HepG2 (cell line): ENCODE measurements around the gene SHISA5. TPM values are rescaled to one million over a fixed set of nuclear protein-coding genes. Genes with fewer than 3 reads are reported as not detected.

Source experiments
- ARNT ChIP-seq: fragments of 450-650 bp; IDR thresholded peaks from 2 replicates; pipeline ENCODE4 v1.6.1; 2017
- HNRNPL ChIP-seq: fragments of 200-400 bp; formaldehyde crosslinking; IDR thresholded peaks from 2 replicates; pipeline ENCODE4 v1.6.1; 2017; ENCODE audit warnings: mild to moderate bottlenecking, low read depth, low read length
- NFKB2 ChIP-seq: sonication (generic); formaldehyde crosslinking; IDR thresholded peaks from 2 replicates; pipeline ENCODE4 v1.4.0; 2020; ENCODE audit warnings: missing genetic modification reagents, borderline replicate concordance
- PITX1 ChIP-seq: sonication (generic); formaldehyde crosslinking; IDR thresholded peaks from 2 replicates; pipeline ENCODE4 v1.5.1; 2020; ENCODE audit warnings: mild to moderate bottlenecking, missing genetic modification reagents
- RBFOX2 ChIP-seq: fragments of 200-400 bp; formaldehyde crosslinking; IDR thresholded peaks from 2 replicates; pipeline ENCODE4 v1.6.1; 2017; ENCODE audit warnings: low read depth, mild to moderate bottlenecking, low read length
- THAP11 ChIP-seq: IDR thresholded peaks from 2 replicates; pipeline ENCODE4 v1.6.1; 2016; ENCODE audit warnings: missing biosample characterization, missing genetic modification reagents
- XRCC5 ChIP-seq: fragments of 200-400 bp; formaldehyde crosslinking; optimal IDR thresholded peaks from 2 replicates; pipeline ENCODE3; 2017; ENCODE audit warnings: mild to moderate bottlenecking, low read length
- ZNF160 ChIP-seq: sonication (generic); formaldehyde crosslinking; IDR thresholded peaks from 2 replicates; pipeline ENCODE4 v1.8.0; 2022; ENCODE audit warnings: mild to moderate bottlenecking, inconsistent platforms, missing genetic modification reagents
- ZNF329 ChIP-seq: sonication (generic); formaldehyde crosslinking; IDR thresholded peaks from 2 replicates; pipeline ENCODE4 v1.9.0; 2021; ENCODE audit warnings: low read depth, mild to moderate bottlenecking, missing genetic modification reagents
- ZNF501 ChIP-seq: sonication (generic); formaldehyde crosslinking; IDR thresholded peaks from 2 replicates; pipeline ENCODE4 v1.5.1; 2020; ENCODE audit warnings: mild to moderate bottlenecking, moderate library complexity, missing genetic modification reagents
- ZNF703 ChIP-seq: sonication (generic); formaldehyde crosslinking; IDR thresholded peaks from 2 replicates; pipeline ENCODE4 v1.5.1; 2020; ENCODE audit warnings: missing genetic modification reagents, mild to moderate bottlenecking, moderate library complexity, borderline replicate concordance
- polyA plus RNA-seq, 8 experiments: library from polyadenylated mRNA; depleted of rRNA in 3 of 8; stranded (reverse) in 7 of 8; unstranded in 1 of 8; fragments of >200 nt; fragmentation: Illumina TruSeq in 4 of 8; extraction: Trizol in 4 of 8; gene quantifications; 2 replicates each; pipeline versions ENCODE4 v1.2.1 to v1.2.3, GENCODE V29; 2011 to 2016; ENCODE audit warnings: low read depth in 4 of 8, missing spikeins in 1 of 8, mixed read lengths in 1 of 8; ENCODE audit not compliant: insufficient read depth in 1 of 8
- total RNA-seq, 5 experiments: library from RNA; depleted of rRNA; stranded (reverse); fragments of >200 nt; fragmentation: Illumina TruSeq; extraction: Trizol; gene quantifications; 2 replicates each; pipeline ENCODE4 v1.2.3, GENCODE V29; 2016; ENCODE audit warnings: low read depth in 1 of 5
- TF ChIP-seq, protein P1 (sequence below): sonication (generic); formaldehyde crosslinking; IDR thresholded peaks from 2 replicates; pipeline ENCODE4 v1.4.0; 2020; ENCODE audit warnings: missing genetic modification reagents; ENCODE audit errors: not compliant biosample characterization
- TF ChIP-seq, protein P2 (sequence below): sonication (generic); formaldehyde crosslinking; IDR thresholded peaks from 2 replicates; pipeline ENCODE4 v1.4.0; 2020; ENCODE audit warnings: missing genetic modification reagents, borderline replicate concordance
- TF ChIP-seq, protein P3 (sequence below), 2 experiments: sonication (generic) in 1 of 2; formaldehyde crosslinking in 1 of 2; IDR thresholded peaks; 2 replicates each; pipeline versions ENCODE4 v1.4.0 to v1.6.1; 2018 to 2020; ENCODE audit warnings: missing genetic modification reagents in 2 of 2, borderline replicate concordance in 1 of 2, low read depth in 1 of 2, mild to moderate bottlenecking in 1 of 2, missing biosample characterization in 1 of 2
- TF ChIP-seq, protein P4 (sequence below): sonication (generic); formaldehyde crosslinking; IDR thresholded peaks from 2 replicates; pipeline ENCODE4 v1.8.1; 2023; ENCODE audit warnings: mild to moderate bottlenecking, missing genetic modification reagents
- TF ChIP-seq, protein P5 (sequence below): sonication (generic); formaldehyde crosslinking; IDR thresholded peaks from 2 replicates; pipeline ENCODE4 v1.4.0; 2020; ENCODE audit warnings: missing genetic modification reagents, borderline replicate concordance

Gene SHISA5
- total and polyA plus RNA-seq, 2 of the 13 experiments (the other 11 are each of a cell fraction or from before 2014, with no cell fraction given): 75.8 to 91.4 TPM

DNA sequence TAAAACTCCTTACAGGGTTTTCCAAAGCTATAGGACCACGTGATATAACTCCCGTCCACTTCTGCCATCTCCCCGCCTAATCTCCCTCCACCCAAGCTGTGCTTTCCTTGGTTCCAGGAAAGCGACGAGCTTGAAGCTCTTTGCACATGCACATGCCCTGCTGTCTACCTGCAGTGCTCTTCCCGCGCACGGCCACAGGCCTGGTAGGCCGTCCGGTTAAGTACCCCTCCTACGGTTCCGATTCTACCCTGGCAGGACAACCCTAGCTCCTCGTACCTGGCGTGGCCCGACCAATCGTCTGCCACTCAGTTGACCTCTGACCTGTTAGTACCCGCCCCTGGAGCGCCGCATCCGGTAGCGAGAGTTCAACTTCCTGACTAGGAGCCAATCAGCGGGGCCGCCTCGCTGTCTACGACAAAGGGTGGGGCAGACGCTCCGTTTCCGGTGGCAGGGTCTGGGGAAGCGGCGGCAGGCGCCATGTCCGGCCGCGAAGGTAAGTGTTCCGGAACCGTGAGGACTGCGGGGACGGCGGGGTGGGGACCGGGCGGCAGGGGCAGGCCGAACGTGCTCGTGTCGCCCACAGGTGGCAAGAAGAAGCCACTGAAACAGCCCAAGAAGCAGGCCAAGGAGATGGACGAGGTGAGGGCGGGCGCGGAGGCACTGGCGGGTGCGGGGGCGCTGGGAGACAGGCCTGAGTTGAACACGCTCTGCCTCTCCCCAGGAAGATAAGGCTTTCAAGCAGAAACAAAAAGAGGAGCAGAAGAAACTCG is 64.0 kb downstream of the SHISA5 start, which contains the start of the genes CCDC51 and TMA7 (continued):
- TF ChIP-seq HNRNPL (peak; percentile 73; the same call in 1 of the 2 replicates), PITX1 (peak; percentile 60; the same call in 1 of the 2 replicates), ARNT (no peak), XRCC5 (peak; percentile 43), RBFOX2 (peak; percentile 96), NFKB2 (CRISPR knock-in tag) (peak; percentile 81; the same call in 1 of the 2 replicates), THAP11 (CRISPR knock-in tag) (peak; percentile 94), ZNF160 (CRISPR knock-in tag) (0 out of 2 replicates have a peak, but pooled peaks have one; percentile 32), ZNF501 (CRISPR knock-in tag) (peak; percentile 97), ZNF329 (CRISPR knock-in tag) (0 out of 2 replicates have a peak, but pooled peaks have one; percentile 57), ZNF703 (CRISPR knock-in tag) (no peak)
- TF ChIP-seq, protein P1, sequence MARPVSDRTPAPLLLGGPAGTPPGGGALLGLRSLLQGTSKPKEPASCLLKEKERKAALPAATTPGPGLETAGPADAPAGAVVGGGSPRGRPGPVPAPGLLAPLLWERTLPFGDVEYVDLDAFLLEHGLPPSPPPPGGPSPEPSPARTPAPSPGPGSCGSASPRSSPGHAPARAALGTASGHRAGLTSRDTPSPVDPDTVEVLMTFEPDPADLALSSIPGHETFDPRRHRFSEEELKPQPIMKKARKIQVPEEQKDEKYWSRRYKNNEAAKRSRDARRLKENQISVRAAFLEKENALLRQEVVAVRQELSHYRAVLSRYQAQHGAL: no peak
- TF ChIP-seq, protein P2, sequence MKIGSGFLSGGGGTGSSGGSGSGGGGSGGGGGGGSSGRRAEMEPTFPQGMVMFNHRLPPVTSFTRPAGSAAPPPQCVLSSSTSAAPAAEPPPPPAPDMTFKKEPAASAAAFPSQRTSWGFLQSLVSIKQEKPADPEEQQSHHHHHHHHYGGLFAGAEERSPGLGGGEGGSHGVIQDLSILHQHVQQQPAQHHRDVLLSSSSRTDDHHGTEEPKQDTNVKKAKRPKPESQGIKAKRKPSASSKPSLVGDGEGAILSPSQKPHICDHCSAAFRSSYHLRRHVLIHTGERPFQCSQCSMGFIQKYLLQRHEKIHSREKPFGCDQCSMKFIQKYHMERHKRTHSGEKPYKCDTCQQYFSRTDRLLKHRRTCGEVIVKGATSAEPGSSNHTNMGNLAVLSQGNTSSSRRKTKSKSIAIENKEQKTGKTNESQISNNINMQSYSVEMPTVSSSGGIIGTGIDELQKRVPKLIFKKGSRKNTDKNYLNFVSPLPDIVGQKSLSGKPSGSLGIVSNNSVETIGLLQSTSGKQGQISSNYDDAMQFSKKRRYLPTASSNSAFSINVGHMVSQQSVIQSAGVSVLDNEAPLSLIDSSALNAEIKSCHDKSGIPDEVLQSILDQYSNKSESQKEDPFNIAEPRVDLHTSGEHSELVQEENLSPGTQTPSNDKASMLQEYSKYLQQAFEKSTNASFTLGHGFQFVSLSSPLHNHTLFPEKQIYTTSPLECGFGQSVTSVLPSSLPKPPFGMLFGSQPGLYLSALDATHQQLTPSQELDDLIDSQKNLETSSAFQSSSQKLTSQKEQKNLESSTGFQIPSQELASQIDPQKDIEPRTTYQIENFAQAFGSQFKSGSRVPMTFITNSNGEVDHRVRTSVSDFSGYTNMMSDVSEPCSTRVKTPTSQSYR (CRISPR knock-in tag): no peak
- TF ChIP-seq, protein P3, sequence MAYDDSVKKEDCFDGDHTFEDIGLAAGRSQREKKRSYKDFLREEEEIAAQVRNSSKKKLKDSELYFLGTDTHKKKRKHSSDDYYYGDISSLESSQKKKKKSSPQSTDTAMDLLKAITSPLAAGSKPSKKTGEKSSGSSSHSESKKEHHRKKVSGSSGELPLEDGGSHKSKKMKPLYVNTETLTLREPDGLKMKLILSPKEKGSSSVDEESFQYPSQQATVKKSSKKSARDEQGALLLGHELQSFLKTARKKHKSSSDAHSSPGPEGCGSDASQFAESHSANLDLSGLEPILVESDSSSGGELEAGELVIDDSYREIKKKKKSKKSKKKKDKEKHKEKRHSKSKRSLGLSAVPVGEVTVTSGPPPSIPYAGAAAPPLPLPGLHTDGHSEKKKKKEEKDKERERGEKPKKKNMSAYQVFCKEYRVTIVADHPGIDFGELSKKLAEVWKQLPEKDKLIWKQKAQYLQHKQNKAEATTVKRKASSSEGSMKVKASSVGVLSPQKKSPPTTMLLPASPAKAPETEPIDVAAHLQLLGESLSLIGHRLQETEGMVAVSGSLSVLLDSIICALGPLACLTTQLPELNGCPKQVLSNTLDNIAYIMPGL (CRISPR knock-in tag; IDR thresholded peaks at IDR 0.05; ENCODE audit: borderline replicate concordance in 1 of 2, low read depth in 1 of 2): peak; percentile 78 to 87; a peak in 2 of 4 replicates
- TF ChIP-seq, protein P4, sequence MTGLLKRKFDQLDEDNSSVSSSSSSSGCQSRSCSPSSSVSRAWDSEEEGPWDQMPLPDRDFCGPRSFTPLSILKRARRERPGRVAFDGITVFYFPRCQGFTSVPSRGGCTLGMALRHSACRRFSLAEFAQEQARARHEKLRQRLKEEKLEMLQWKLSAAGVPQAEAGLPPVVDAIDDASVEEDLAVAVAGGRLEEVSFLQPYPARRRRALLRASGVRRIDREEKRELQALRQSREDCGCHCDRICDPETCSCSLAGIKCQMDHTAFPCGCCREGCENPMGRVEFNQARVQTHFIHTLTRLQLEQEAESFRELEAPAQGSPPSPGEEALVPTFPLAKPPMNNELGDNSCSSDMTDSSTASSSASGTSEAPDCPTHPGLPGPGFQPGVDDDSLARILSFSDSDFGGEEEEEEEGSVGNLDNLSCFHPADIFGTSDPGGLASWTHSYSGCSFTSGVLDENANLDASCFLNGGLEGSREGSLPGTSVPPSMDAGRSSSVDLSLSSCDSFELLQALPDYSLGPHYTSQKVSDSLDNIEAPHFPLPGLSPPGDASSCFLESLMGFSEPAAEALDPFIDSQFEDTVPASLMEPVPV: peak; percentile 66
- TF ChIP-seq, protein P5, sequence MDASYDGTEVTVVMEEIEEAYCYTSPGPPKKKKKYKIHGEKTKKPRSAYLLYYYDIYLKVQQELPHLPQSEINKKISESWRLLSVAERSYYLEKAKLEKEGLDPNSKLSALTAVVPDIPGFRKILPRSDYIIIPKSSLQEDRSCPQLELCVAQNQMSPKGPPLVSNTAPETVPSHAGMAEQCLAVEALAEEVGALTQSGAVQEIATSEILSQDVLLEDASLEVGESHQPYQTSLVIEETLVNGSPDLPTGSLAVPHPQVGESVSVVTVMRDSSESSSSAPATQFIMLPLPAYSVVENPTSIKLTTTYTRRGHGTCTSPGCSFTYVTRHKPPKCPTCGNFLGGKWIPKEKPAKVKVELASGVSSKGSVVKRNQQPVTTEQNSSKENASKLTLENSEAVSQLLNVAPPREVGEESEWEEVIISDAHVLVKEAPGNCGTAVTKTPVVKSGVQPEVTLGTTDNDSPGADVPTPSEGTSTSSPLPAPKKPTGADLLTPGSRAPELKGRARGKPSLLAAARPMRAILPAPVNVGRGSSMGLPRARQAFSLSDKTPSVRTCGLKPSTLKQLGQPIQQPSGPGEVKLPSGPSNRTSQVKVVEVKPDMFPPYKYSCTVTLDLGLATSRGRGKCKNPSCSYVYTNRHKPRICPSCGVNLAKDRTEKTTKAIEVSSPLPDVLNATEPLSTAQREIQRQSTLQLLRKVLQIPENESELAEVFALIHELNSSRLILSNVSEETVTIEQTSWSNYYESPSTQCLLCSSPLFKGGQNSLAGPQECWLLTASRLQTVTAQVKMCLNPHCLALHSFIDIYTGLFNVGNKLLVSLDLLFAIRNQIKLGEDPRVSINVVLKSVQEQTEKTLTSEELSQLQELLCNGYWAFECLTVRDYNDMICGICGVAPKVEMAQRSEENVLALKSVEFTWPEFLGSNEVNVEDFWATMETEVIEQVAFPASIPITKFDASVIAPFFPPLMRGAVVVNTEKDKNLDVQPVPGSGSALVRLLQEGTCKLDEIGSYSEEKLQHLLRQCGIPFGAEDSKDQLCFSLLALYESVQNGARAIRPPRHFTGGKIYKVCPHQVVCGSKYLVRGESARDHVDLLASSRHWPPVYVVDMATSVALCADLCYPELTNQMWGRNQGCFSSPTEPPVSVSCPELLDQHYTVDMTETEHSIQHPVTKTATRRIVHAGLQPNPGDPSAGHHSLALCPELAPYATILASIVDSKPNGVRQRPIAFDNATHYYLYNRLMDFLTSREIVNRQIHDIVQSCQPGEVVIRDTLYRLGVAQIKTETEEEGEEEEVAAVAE (CRISPR knock-in tag): peak; percentile 89; the same call in 1 of the 2 replicates
